Measurements from ENCODE around the gene TBX22. TPM values are rescaled to one million over a fixed set of nuclear protein-coding genes. Genes with fewer than 3 reads are reported as not detected.

TBX22 gene, protein sequence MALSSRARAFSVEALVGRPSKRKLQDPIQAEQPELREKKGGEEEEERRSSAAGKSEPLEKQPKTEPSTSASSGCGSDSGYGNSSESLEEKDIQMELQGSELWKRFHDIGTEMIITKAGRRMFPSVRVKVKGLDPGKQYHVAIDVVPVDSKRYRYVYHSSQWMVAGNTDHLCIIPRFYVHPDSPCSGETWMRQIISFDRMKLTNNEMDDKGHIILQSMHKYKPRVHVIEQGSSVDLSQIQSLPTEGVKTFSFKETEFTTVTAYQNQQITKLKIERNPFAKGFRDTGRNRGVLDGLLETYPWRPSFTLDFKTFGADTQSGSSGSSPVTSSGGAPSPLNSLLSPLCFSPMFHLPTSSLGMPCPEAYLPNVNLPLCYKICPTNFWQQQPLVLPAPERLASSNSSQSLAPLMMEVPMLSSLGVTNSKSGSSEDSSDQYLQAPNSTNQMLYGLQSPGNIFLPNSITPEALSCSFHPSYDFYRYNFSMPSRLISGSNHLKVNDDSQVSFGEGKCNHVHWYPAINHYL
- total RNA-seq, result not detected in 2 replicates

DNA sequence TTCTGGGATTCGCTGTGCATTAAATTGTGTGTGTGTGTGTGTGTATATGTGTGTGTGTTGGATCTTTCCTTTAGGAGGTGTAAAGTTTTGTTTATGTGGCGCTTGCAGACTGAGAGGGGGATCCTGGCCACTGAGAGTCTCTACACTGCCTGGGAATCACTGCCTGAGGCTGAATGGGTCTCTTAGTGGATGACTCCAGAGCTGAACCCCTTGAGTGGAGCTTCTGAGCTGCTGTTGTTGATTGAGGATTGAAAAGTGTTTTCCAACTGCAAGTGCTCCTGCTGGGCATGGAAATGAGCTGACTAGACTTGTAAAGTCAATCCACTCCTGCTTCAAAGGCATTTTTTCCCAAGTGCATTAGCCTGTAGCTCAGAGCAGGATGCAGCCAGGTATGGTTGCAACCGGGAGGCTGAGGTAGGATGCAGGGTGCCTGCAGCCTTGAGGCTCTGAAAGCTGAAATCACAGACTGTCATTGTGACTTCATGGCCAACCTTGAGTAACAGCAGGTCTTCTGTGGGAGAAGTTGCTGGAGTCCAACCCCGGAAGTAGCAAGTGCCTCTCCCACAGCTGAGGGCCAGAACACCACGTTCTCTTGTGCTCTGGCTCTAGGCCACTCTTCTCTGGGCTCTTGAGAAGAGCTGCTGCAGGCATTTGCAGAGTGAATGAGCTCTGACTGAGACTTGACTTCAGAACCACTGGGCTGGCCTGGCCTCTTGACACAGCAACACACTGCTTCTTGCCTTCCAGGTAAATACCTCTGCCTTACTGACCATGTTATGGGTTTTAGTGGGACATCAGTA, at the start of gene TBX22:
Gene TBX22, plus strand, starts transcription at position 613 of the 800 bp plus-strand sequence. CDS start 7,517 bp downstream, outside the sequence.

Data from tracheal epithelial cell (primary cell).